ENCODE results near the gene ADAMTS18. TPM values are rescaled to one million over a fixed set of nuclear protein-coding genes. Genes with fewer than 3 reads are reported as not detected.

ADAMTS18 gene
- total RNA-seq, 6 donors from 2014 or later: 0.13 TPM; not detected in 5

DNA sequence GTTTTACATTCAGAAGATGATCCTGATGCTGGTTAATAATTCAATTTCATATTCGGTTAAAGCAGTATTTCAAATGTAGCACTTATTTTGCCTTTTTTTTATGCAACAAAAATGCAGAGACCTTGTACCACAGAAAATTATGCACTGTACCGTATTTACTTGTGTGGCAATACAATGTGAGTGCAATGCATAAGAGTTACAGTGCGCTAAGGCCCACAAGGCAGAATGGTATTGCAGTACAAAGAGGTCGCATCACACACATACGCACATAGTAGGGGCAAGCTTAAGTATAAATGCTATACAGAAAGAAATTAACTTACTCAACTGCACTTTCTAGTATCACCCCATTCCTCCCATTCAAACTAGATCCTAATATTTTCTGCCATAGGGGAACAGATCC, 132.6 kb downstream of the ADAMTS18 start:
- TF ChIP-seq POLR2AphosphoS5 (IDR thresholded peaks at IDR 0.05) (no peak), CTCF (IDR thresholded peaks at IDR 0.05) (no peak), EP300 (IDR thresholded peaks at IDR 0.05) (no peak), POLR2A (IDR thresholded peaks at IDR 0.05) (no peak)
- Histone ChIP-seq H3K27me3 (no peaks in the 10 kb centered on the region), H3K4me1 (no peaks in the 10 kb centered on the region), H3K9me3 (no peaks in the 10 kb centered on the region), H3K4me3 (no peak overlapping the region), H3K27ac (no peak overlapping the region), H3K36me3 (no peaks in the 10 kb centered on the region)
- ATAC-seq (ENCODE audit: low FRiP score in 2 of 2) (no peak), DNase-seq (no peak)
- 94 to 97% methylated on average over 5 of the region's 5 CpGs for WGBS, 2 donors

GRCh38 chr16:77300256-77300655, 134.6 kb downstream of the ADAMTS18 start:
- 76 to 82% methylated on average over 3 of the region's 3 CpGs for WGBS, 2 donors
- Histone ChIP-seq H3K4me3 (no peak overlapping the region), H3K4me1 (no peaks in the 10 kb centered on the region), H3K9me3 (no peaks in the 10 kb centered on the region), H3K27me3 (no peaks in the 10 kb centered on the region), H3K36me3 (no peaks in the 10 kb centered on the region), H3K27ac (no peak overlapping the region)
- no peak for TF ChIP-seq POLR2A (IDR thresholded peaks at IDR 0.05)
- TF ChIP-seq CTCF (IDR thresholded peaks at IDR 0.05): no peak
- no peak for TF ChIP-seq EP300 (IDR thresholded peaks at IDR 0.05)
- TF ChIP-seq POLR2AphosphoS5 (IDR thresholded peaks at IDR 0.05): no peak
- ATAC-seq (ENCODE audit: low FRiP score in 2 of 2) (no peak), DNase-seq (no peak)

DNA sequence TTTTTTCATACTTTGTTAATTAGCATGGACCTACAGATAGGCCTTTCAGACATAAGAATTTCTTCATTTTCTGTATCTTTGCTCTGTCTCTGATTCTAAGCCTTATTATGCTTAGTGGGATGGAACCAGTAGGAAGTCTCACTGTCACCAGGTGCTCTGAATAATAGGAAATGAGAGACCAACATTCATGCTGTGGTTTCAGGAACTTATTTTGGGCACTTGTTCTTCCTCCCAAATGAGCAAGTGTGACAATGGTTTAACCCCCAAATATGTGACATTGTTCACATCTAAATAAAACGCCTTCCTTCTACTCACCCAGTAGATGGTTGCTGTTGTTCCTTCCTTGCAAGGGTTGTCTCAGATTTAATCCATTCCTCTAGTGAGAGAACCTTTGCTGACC, 135.4 kb downstream of the ADAMTS18 start:
- H3K27ac ChIP-seq: no peak overlapping the region
- TF ChIP-seq CTCF (IDR thresholded peaks at IDR 0.05) (no peak), POLR2A (IDR thresholded peaks at IDR 0.05) (no peak), POLR2AphosphoS5 (IDR thresholded peaks at IDR 0.05) (no peak), EP300 (IDR thresholded peaks at IDR 0.05) (no peak)
- H3K36me3 ChIP-seq: no peaks in the 10 kb centered on the region
- no peak overlapping the region for H3K4me3 ChIP-seq
- ATAC-seq (ENCODE audit: low FRiP score in 2 of 2) (no peak), DNase-seq (no peak)
- H3K27me3 ChIP-seq: no peaks in the 10 kb centered on the region
- H3K9me3 ChIP-seq: no peaks in the 10 kb centered on the region
- 56 to 75% methylated on average over 1 of the region's 1 CpG for whole genome bisulfite sequencing, 2 donors
- no peaks in the 10 kb centered on the region for H3K4me1 ChIP-seq

DNA sequence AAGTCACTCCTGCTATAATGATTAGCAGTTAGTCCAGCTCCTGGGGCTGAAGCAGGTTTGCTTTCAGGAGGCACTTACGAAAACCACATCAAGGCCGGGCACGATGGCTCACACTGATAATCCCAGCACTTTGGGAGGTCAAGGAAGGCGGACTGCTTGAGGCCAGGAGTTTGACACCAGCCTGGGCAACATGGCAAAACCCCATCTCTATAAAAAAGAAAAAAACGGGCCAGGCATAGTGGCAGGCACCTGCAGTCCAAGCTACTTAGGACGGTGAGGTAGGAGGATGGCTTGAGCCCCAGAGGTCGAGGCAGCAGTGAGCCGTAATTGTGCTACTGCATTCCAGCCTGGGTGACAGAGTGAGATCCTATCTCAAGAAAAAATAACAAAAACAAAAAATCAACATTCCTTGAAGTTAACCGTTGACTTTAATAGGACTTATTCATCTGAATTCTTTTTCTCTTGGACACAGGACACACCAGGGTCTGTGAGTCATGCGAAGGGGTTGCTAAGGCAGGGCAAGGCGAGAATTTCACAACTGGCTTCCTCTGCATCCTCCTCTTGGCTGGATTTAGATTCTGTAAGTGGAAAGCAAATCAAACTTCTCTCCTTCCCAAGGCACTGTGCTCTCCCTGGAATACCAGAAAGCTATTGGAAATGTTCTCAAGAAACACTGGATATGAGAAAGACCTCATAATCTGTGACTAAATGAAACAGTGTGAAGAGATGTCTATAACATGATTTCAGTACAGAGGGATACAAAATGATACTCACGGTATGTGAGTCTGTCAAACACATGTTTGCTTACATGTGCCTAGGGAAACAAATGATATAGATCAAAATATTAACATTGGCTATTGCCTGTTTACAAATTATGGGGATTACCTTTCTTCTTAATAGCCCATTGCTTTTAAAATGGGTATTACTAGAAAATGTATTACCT, 136.1 kb downstream of the ADAMTS18 start:
- no peaks in the 10 kb centered on the region for H3K4me1 ChIP-seq
- H3K4me3 ChIP-seq: no peak overlapping the region
- H3K27me3 ChIP-seq: no peaks in the 10 kb centered on the region
- no peaks in the 10 kb centered on the region for H3K36me3 ChIP-seq
- no peak for TF ChIP-seq POLR2A (IDR thresholded peaks at IDR 0.05)
- no peak for TF ChIP-seq POLR2AphosphoS5 (IDR thresholded peaks at IDR 0.05)
- TF ChIP-seq CTCF (IDR thresholded peaks at IDR 0.05): no peak
- no peak for DNase-seq
- WGBS, 2 donors: 68% methylated on average over 12 of the region's 12 CpGs
- ATAC-seq (ENCODE audit: low FRiP score in 2 of 2): peak in 1 of 2 donors; percentile 81
- H3K9me3 ChIP-seq: no peaks in the 10 kb centered on the region
- no peak overlapping the region for H3K27ac ChIP-seq

GRCh38 chr16:77297996-77298395, 136.8 kb downstream of the ADAMTS18 start:
- H3K27ac ChIP-seq: no peak overlapping the region
- 91 to 94% methylated on average over 5 of the region's 5 CpGs for WGBS, 2 donors
- no peaks in the 10 kb centered on the region for H3K4me1 ChIP-seq
- DNase-seq (no peak), ATAC-seq (ENCODE audit: low FRiP score in 2 of 2) (no peak)
- no peaks in the 10 kb centered on the region for H3K36me3 ChIP-seq
- TF ChIP-seq POLR2AphosphoS5 (IDR thresholded peaks at IDR 0.05): no peak
- no peak for TF ChIP-seq EP300 (IDR thresholded peaks at IDR 0.05)
- no peak for TF ChIP-seq CTCF (IDR thresholded peaks at IDR 0.05)
- TF ChIP-seq POLR2A (IDR thresholded peaks at IDR 0.05): no peak
- H3K27me3 ChIP-seq: no peaks in the 10 kb centered on the region
- H3K4me3 ChIP-seq: no peak overlapping the region
- no peaks in the 10 kb centered on the region for H3K9me3 ChIP-seq
